K562 (cell line): ENCODE measurements around the gene PSD2. TPM values are rescaled to one million over a fixed set of nuclear protein-coding genes. Genes with fewer than 3 reads are reported as not detected.

ENCODE experiments used
- CHD4 ChIP-seq: fragments of 200-600 bp; sonication (generic); IDR thresholded peaks from 3 replicates; pipeline ENCODE4 v1.6.1; 2012; ENCODE audit warnings: low read depth, mild to moderate bottlenecking, mixed read lengths, low read length, inconsistent platforms; ENCODE audit not compliant: insufficient read depth, insufficient replicate concordance, poor library complexity, severe bottlenecking
- CREB1 ChIP-seq, 2 experiments: sonication (generic) in 1 of 2; formaldehyde crosslinking in 1 of 2; IDR thresholded peaks; 2 replicates each; pipeline versions ENCODE4 v1.6.1 to v1.8.0; 2012 to 2022; ENCODE audit warnings: inconsistent platforms in 1 of 2, mild to moderate bottlenecking in 1 of 2, missing genetic modification reagents in 1 of 2, moderate library complexity in 1 of 2
- DMBX1 ChIP-seq: fragments of 250-450 bp; sonication (Bioruptor Pico); IDR thresholded peaks from 2 replicates; pipeline ENCODE4 v1.8.0; 2022; ENCODE audit warnings: inconsistent platforms, mild to moderate bottlenecking, moderate library complexity, borderline replicate concordance
- ELF2 ChIP-seq: fragments of 250-450 bp; sonication (Bioruptor Pico); IDR thresholded peaks from 2 replicates; pipeline ENCODE4 v1.5.0; 2021; ENCODE audit warnings: mild to moderate bottlenecking
- FOXA3 ChIP-seq, 2 experiments: fragments of 450-650 bp in 1 of 2; sonication (generic) in 1 of 2; formaldehyde crosslinking; IDR thresholded peaks in 1 of 2; conservative IDR thresholded peaks in 1 of 2; 2 replicates each; pipeline versions ENCODE4 v1.4.0 to v1.8.0; 2020 to 2022; ENCODE audit warnings: mild to moderate bottlenecking in 2 of 2, missing genetic modification reagents in 1 of 2
- GTF2F1 ChIP-seq: IDR thresholded peaks from 2 replicates; pipeline ENCODE4 v1.6.1; 2011; ENCODE audit warnings: low read depth, low read length, improper control_type of control experiment
- KLF13 ChIP-seq: fragments of 450-650 bp; IDR thresholded peaks from 2 replicates; pipeline ENCODE4 v1.6.1; 2016; ENCODE audit warnings: missing genetic modification characterization, low read depth, mild to moderate bottlenecking, missing compliant biosample characterization, moderate library complexity, borderline replicate concordance
- NFIX ChIP-seq: fragments of 250-450 bp; sonication (Bioruptor Pico); IDR thresholded peaks from 2 replicates; pipeline ENCODE4 v1.4.0; 2020; ENCODE audit warnings: low read depth, mild to moderate bottlenecking, moderate library complexity
- PKNOX1 ChIP-seq: fragments of 450-650 bp; IDR thresholded peaks from 2 replicates; pipeline ENCODE4 v1.6.1; 2016
- PML ChIP-seq: IDR thresholded peaks from 2 replicates; pipeline ENCODE4 v1.6.1; 2012; ENCODE audit warnings: low read length, inconsistent platforms
- POLR3G ChIP-seq: IDR thresholded peaks from 2 replicates; pipeline ENCODE4 v1.6.1; 2011; ENCODE audit not compliant: insufficient read length, insufficient replicate concordance; ENCODE audit errors: extremely low read depth
- RBM25 ChIP-seq: fragments of 200-400 bp; formaldehyde crosslinking; IDR thresholded peaks from 2 replicates; pipeline ENCODE4 v1.6.1; 2018; ENCODE audit warnings: low read length, low read depth, moderate library complexity; ENCODE audit not compliant: severe bottlenecking
- SIX5 ChIP-seq, 2 experiments: IDR thresholded peaks; 2 replicates each; pipeline ENCODE4 v1.6.1; 2011; ENCODE audit warnings: low read length in 2 of 2, borderline replicate concordance in 1 of 2, low read depth in 1 of 2, mild to moderate bottlenecking in 1 of 2, moderate library complexity in 1 of 2; ENCODE audit not compliant: insufficient read depth in 1 of 2
- SMARCC2 ChIP-seq: fragments of 450-650 bp; IDR thresholded peaks from 2 replicates; pipeline ENCODE4 v1.6.1; 2017; ENCODE audit warnings: antibody characterized with exemption, moderate library complexity, mild to moderate bottlenecking, low read depth
- SREBF2 ChIP-seq: sonication (generic); formaldehyde crosslinking; IDR thresholded peaks from 2 replicates; pipeline ENCODE4 v1.4.0; 2020; ENCODE audit warnings: mild to moderate bottlenecking, missing genetic modification reagents
- USF1 ChIP-seq: sonication (generic); formaldehyde crosslinking; IDR thresholded peaks from 2 replicates; pipeline ENCODE4 v1.9.0; 2022; ENCODE audit warnings: mild to moderate bottlenecking, missing genetic modification reagents
- VEZF1 ChIP-seq: fragments of 200-800 bp; sonication (Bioruptor generic); IDR thresholded peaks from 2 replicates; pipeline ENCODE4 v1.6.1; 2017; ENCODE audit warnings: missing genetic modification characterization, missing compliant biosample characterization
- ZBTB1 ChIP-seq: sonication (generic); formaldehyde crosslinking; IDR thresholded peaks from 2 replicates; pipeline ENCODE4 v1.8.1; 2023; ENCODE audit warnings: missing genetic modification reagents, low read depth, mild to moderate bottlenecking, borderline replicate concordance
- ZNF212 ChIP-seq: fragments of 450-650 bp; formaldehyde crosslinking; IDR thresholded peaks from 2 replicates; pipeline ENCODE4 v1.4.0; 2020; ENCODE audit warnings: mild to moderate bottlenecking
- ZNF507 ChIP-seq: conservative IDR thresholded peaks from 2 replicates; pipeline ENCODE4 v1.6.1; 2017; ENCODE audit warnings: missing genetic modification characterization, missing compliant biosample characterization
- polyA plus RNA-seq, 8 experiments: library from polyadenylated mRNA; depleted of rRNA in 4 of 8; stranded (reverse) in 5 of 8; unstranded in 3 of 8; fragments of >200 nt; fragmentation: Nextera tagmentation in 2 of 8; fragmentation: Illumina TruSeq in 1 of 8; extraction: Ambion mirVana in 2 of 8; extraction: Trizol in 1 of 8; gene quantifications; 2 replicates each; pipeline versions ENCODE4 v1.2.1 to v1.2.3, GENCODE V29; 2011 to 2014; ENCODE audit warnings: inconsistent platforms in 1 of 8, missing spikeins in 1 of 8
- total RNA-seq, 7 experiments: library from RNA; depleted of rRNA in 6 of 7; stranded (reverse); fragments of >200 nt in 6 of 7; fragmentation: Illumina TruSeq in 2 of 7; extraction: Trizol in 2 of 7; gene quantifications; 2 replicates each; pipeline versions ENCODE4 v1.2.1 to v1.2.3, GENCODE V29; 2011 to 2021; ENCODE audit warnings: low replicate concordance in 1 of 7
- TF ChIP-seq, protein P1 (sequence below): fragments of 450-650 bp; formaldehyde crosslinking; IDR thresholded peaks from 2 replicates; pipeline ENCODE4 v1.4.0; 2020; ENCODE audit warnings: mild to moderate bottlenecking, mixed read lengths

Gene PSD2
- total and polyA plus RNA-seq, 9 of the 15 experiments (the other 6 are each of a cell fraction or from before 2014, with no cell fraction given): 0.01 to 0.09 (median 0.04) TPM; not detected in 4

GRCh38 chr5:139747583-139748504, 47.8 kb upstream of the PSD2 start (continued):
- TF ChIP-seq PKNOX1 (no peak), CHD4 (no peak), ZBTB1 (CRISPR knock-in tag) (no peak), VEZF1 (CRISPR knock-in tag) (peak; percentile 46), SMARCC2 (no peak), ZNF507 (tag) (no peak), RBM25 (no peak), PML (no peak), CREB1 (IDR thresholded peaks at IDR 0.05) (peak; percentile 67), CREB1 (CRISPR knock-in tag; IDR thresholded peaks at IDR 0.05) (peak; percentile 49; the same call in 1 of the 2 replicates), FOXA3 (CRISPR knock-in tag; conservative IDR thresholded peaks at IDR 0.05 in 1 of 2, IDR thresholded peaks at IDR 0.05 in 1 of 2) (no peak), SREBF2 (no peak), DMBX1 (peak; percentile 8; the same call in 1 of the 2 replicates), ZNF212 (CRISPR knock-in tag) (no peak), USF1 (CRISPR knock-in tag) (0 out of 2 replicates have a peak, but pooled peaks have one; percentile 36), POLR3G (no peak), KLF13 (no peak), NFIX (CRISPR knock-in tag) (no peak), GTF2F1 (no peak), SIX5 (IDR thresholded peaks at IDR 0.05; ENCODE audit: borderline replicate concordance in 1 of 2, insufficient read depth in 1 of 2, low read depth in 1 of 2, low read length in 2 of 2) (no peak), ELF2 (no peak)
- TF ChIP-seq, protein P1, sequence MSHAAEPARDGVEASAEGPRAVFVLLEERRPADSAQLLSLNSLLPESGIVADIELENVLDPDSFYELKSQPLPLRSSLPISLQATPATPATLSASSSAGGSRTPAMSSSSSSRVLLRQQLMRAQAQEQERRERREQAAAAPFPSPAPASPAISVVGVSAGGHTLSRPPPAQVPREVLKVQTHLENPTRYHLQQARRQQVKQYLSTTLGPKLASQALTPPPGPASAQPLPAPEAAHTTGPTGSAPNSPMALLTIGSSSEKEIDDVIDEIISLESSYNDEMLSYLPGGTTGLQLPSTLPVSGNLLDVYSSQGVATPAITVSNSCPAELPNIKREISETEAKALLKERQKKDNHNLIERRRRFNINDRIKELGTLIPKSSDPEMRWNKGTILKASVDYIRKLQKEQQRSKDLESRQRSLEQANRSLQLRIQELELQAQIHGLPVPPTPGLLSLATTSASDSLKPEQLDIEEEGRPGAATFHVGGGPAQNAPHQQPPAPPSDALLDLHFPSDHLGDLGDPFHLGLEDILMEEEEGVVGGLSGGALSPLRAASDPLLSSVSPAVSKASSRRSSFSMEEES (CRISPR knock-in tag): peak; percentile 33
